Mesothelial cell of epicardium (in vitro differentiated cells): Measurements from ENCODE around the gene CFAP58. TPM values are rescaled to one million over a fixed set of nuclear protein-coding genes. Genes with fewer than 3 reads are reported as not detected.

ENCODE experiments used
- DNase-seq, 2 experiments: peaks; one replicate each; pipeline ENCODE4 v3.0.0; 2021; ENCODE audit warnings: low spot score in 2 of 2; ENCODE audit not compliant: unreplicated experiment in 2 of 2
- H3K27ac Mint-ChIP-seq: 2 replicates; pipeline ENCODE4 v1.8.0; 2021; ENCODE audit warnings: mixed read lengths
- H3K27me3 Mint-ChIP-seq: 2 replicates; pipeline ENCODE4 v1.8.0; 2021; ENCODE audit warnings: low read depth, mixed read lengths
- H3K36me3 Mint-ChIP-seq: 2 replicates; pipeline ENCODE4 v1.8.0; 2021; ENCODE audit warnings: mixed read lengths
- H3K4me1 Mint-ChIP-seq: 2 replicates; pipeline ENCODE4 v1.8.0; 2021; ENCODE audit warnings: mixed read lengths
- H3K4me3 Mint-ChIP-seq: 2 replicates; pipeline ENCODE4 v1.8.0; 2021; ENCODE audit warnings: mild to moderate bottlenecking, moderate library complexity, mixed read lengths
- H3K9me3 Mint-ChIP-seq: 2 replicates; pipeline ENCODE4 v1.8.0; 2021; ENCODE audit warnings: mixed read lengths
- total RNA-seq: library from RNA; stranded (reverse); gene quantifications from 3 replicates; pipeline ENCODE4 v1.2.1, GENCODE V29; 2021
- TF ChIP-seq, protein P1 (sequence below): fragments of 200-600 bp; sonication (generic); IDR thresholded peaks from one replicate; pipeline ENCODE4 v1.5.0; 2021; ENCODE audit warnings: antibody characterized with exemption; ENCODE audit not compliant: unreplicated experiment

The CFAP58 gene
- total RNA-seq, 1 donor from 2014 or later = 0.58 TPM

DNA sequence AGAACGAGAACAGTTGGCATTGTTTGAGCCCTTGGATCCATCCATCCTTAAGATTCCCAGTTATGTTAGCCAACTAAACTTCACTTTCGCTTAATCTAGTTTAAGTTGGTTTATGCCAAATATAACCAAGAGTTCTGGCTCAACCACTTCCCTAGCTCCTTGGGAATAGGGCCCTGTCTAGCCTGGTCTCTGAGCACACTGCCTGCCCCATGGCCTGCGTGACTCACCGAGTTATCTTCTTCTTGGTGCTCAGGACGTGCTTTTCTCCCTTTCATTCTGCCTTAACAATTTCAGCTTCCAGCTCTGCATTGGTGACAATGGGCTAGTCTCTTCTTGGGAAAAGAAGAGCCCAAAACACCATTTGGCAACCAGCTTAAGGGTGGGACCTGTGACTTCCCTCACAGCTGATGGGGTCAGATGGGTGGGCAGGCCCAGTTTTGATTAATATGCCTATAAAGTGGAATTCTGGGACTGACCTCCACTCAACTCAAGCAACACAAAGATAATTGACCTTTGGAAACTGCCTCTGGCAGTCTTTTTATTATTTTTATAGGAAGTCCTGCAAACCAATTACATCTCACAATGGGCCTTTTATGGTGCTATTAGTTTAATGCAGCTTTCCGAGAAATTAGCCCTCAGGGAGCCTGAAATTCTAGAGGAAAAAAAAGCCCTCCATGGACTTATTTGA is 126.4 kb downstream of the CFAP58 start:
- no peaks in the 10 kb centered on the region for H3K36me3 Mint-ChIP-seq
- no peaks in the 10 kb centered on the region for H3K9me3 Mint-ChIP-seq
- TF ChIP-seq, protein P1, sequence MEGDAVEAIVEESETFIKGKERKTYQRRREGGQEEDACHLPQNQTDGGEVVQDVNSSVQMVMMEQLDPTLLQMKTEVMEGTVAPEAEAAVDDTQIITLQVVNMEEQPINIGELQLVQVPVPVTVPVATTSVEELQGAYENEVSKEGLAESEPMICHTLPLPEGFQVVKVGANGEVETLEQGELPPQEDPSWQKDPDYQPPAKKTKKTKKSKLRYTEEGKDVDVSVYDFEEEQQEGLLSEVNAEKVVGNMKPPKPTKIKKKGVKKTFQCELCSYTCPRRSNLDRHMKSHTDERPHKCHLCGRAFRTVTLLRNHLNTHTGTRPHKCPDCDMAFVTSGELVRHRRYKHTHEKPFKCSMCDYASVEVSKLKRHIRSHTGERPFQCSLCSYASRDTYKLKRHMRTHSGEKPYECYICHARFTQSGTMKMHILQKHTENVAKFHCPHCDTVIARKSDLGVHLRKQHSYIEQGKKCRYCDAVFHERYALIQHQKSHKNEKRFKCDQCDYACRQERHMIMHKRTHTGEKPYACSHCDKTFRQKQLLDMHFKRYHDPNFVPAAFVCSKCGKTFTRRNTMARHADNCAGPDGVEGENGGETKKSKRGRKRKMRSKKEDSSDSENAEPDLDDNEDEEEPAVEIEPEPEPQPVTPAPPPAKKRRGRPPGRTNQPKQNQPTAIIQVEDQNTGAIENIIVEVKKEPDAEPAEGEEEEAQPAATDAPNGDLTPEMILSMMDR = no peak
- H3K4me3 Mint-ChIP-seq = no peak overlapping the region
- peaks cover 31% of the 10 kb centered on the region for H3K27me3 Mint-ChIP-seq
- H3K27ac Mint-ChIP-seq = no peak overlapping the region
- H3K4me1 Mint-ChIP-seq = no peaks in the 10 kb centered on the region
- no peak for DNase-seq

DNA sequence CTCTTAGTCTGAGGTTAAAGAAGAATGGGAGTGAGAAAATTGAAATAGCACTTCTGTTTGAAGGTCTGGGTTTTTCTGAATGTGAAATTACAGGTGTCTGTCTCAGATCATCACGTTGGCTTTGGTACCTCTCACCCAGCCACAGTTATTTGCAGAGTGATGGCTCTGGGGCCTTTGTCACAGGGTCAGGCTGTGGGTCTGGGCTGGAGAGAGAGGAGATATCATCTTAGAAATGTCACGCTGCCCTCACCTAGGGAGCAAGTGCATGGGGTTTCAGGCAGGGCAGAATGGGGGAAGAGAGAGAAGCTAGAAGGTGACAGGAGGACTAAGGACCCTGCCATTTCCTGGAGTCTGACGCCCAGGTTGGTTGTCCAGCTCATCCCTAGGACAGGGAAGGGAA is 127.2 kb downstream of the CFAP58 start:
- no peak for DNase-seq
- TF ChIP-seq, protein P1 = no peak
- Mint-ChIP-seq H3K27ac (no peak overlapping the region), H3K4me3 (no peak overlapping the region), H3K36me3 (no peaks in the 10 kb centered on the region), H3K9me3 (no peaks in the 10 kb centered on the region), H3K4me1 (no peaks in the 10 kb centered on the region), H3K27me3 (peaks cover 33% of the 10 kb centered on the region)

DNA sequence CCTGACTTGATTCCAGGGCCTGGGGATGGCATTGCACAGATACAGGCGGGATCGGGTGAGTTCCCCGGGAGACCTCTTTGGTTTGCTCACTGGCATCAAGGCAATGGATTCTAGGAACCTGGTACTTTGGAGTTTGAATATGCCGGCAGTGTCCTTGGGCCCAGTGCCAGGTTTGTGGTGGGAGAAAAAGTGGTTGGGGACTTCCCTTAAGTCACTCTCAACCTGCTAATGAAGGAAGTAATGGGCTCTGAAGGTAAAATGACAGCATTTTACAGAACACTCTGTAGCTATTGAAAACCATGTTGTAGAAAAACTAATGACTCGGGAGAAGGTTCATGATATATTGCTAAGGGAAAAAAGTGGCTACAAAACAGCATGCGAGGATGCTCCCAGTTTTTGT is 129.9 kb downstream of the CFAP58 start:
- no peaks in the 10 kb centered on the region for H3K9me3 Mint-ChIP-seq
- H3K27ac Mint-ChIP-seq = no peak overlapping the region
- no peaks in the 10 kb centered on the region for H3K4me1 Mint-ChIP-seq
- no peaks in the 10 kb centered on the region for H3K36me3 Mint-ChIP-seq
- H3K27me3 Mint-ChIP-seq = peaks cover 36% of the 10 kb centered on the region
- TF ChIP-seq, protein P1 = no peak
- no peak overlapping the region for H3K4me3 Mint-ChIP-seq
- no peak for DNase-seq

DNA sequence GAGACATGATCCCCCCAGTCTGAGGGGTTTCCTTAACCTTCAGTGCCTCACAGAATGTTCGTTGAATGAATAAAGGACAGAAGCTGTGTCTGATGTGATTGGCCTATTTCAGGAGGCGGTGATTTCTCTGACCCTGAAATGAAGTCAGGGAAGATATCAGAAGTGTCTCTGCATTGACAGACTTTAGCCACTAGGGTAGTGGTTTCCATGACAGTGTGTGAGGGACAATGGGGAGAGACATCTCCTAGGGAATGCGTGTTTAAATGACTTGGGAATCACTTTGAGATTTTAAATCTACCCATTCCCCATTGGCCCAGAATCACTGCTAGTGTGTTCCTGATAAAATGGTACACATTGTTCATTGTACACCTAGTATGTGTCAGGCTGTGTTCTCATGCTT is 132.0 kb downstream of the CFAP58 start:
- Mint-ChIP-seq H3K9me3 (no peaks in the 10 kb centered on the region), H3K27ac (no peak overlapping the region), H3K4me1 (no peaks in the 10 kb centered on the region), H3K4me3 (no peak overlapping the region), H3K27me3 (peaks cover 36% of the 10 kb centered on the region), H3K36me3 (no peaks in the 10 kb centered on the region)
- DNase-seq = no peak
- TF ChIP-seq, protein P1 = peak; percentile 33

DNA sequence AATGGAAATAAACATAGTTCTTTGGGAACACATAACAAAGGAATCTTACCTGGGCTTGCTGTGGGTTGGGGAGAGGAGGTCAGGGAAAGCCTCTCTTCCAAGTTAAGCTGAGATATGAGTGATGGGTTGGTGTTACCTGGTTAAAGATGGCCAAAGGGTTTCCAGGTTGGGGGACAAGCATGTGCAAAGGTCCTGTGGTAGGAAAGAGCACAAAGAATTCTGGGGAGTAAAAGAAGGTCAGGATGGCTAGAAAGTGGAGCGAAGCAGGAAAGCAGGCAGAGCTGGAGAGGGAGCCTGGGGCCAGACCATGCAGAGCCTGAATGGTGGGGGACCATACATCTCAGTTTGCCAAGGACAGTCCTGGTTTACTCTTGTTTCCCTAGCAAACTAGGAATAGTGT is 133.2 kb downstream of the CFAP58 start:
- H3K27ac Mint-ChIP-seq = no peak overlapping the region
- H3K4me1 Mint-ChIP-seq = no peaks in the 10 kb centered on the region
- TF ChIP-seq, protein P1 = no peak
- DNase-seq = no peak
- H3K27me3 Mint-ChIP-seq = peaks cover 29% of the 10 kb centered on the region
- no peak overlapping the region for H3K4me3 Mint-ChIP-seq
- no peaks in the 10 kb centered on the region for H3K9me3 Mint-ChIP-seq
- H3K36me3 Mint-ChIP-seq = no peaks in the 10 kb centered on the region
